Stimulated activated CD4-positive, alpha-beta T cell treated with anti-CD3 and anti-CD28 coated beads, Interleukin-1b, Interleukin-23, amount 100 ng/mL, for 24 hours (primary cell): ENCODE data around the gene HP1BP3.

Experiments
- DNase-seq, 4 experiments: peaks; one replicate each; pipeline ENCODE4 v3.0.0-alpha.2; 2020; ENCODE audit warnings: low read depth in 4 of 4, low spot score in 1 of 4

The HP1BP3 gene

GRCh38 chr1:20715406-20715805 is 71.7 kb downstream of the HP1BP3 start:
- no peak for DNase-seq

GRCh38 chr1:20713440-20713839 is 73.7 kb downstream of the HP1BP3 start:
- no peak for DNase-seq

GRCh38 chr1:20712215-20712577 is 74.9 kb downstream of the HP1BP3 start:
- no peak for DNase-seq

- DNase-seq, result no peak
Measured at GRCh38 chr1:20711285-20712214, 75.6 kb downstream of the HP1BP3 start.

GRCh38 chr1:20710469-20711284 is 76.4 kb downstream of the HP1BP3 start:
- DNase-seq, result no peak

- no peak for DNase-seq
Measured at GRCh38 chr1:20709868-20710267, 77.2 kb downstream of the HP1BP3 start.

- DNase-seq, result no peak
Measured at GRCh38 chr1:20708891-20709290, 78.2 kb downstream of the HP1BP3 start.

GRCh38 chr1:20708057-20708456 is 79.0 kb downstream of the HP1BP3 start:
- no peak for DNase-seq

GRCh38 chr1:20706841-20707240 is 80.3 kb downstream of the HP1BP3 start:
- DNase-seq, result no peak

- DNase-seq, result no peak
Measured at GRCh38 chr1:20705203-20705755, 81.8 kb downstream of the HP1BP3 start.

GRCh38 chr1:20704390-20705202 is 82.5 kb downstream of the HP1BP3 start:
- no peak for DNase-seq

GRCh38 chr1:20703124-20703756 is 83.9 kb downstream of the HP1BP3 start:
- no peak for DNase-seq

- no peak for DNase-seq
Measured at GRCh38 chr1:20702416-20702815, 84.7 kb downstream of the HP1BP3 start.

GRCh38 chr1:20701847-20702246 is 85.3 kb downstream of the HP1BP3 start:
- DNase-seq, result no peak

- DNase-seq, result no peak
Measured at GRCh38 chr1:20701446-20701845, 85.7 kb downstream of the HP1BP3 start.

- no peak for DNase-seq
Measured at GRCh38 chr1:20700636-20701215, 86.4 kb downstream of the HP1BP3 start.

GRCh38 chr1:20699558-20699957 is 87.5 kb downstream of the HP1BP3 start:
- no peak for DNase-seq

- no peak for DNase-seq
Measured at GRCh38 chr1:20698195-20698910, 88.8 kb downstream of the HP1BP3 start.

GRCh38 chr1:20697563-20697962 is 89.5 kb downstream of the HP1BP3 start:
- no peak for DNase-seq
